GM19324 (cell line): ENCODE results near the gene EPHX1.
"Not testable (repeated sequence)": the region's sequence is repeated elsewhere in the genome, so short reads cannot be mapped to it uniquely, and the experiment has no call there.

Experiments
- ATAC-seq: cut with Tn5 transposase; IDR thresholded peaks from one replicate; pipeline ENCODE4 v1.9.1; 2021; ENCODE audit warnings: mild to moderate bottlenecking, moderate library complexity; ENCODE audit not compliant: unreplicated experiment, low FRiP score

The EPHX1 gene

GRCh38 chr1:225879521-225880221 lies 69.7 kb downstream of the EPHX1 start:
- ATAC-seq = no peak

- no peak for ATAC-seq
These were observed 70.3 kb downstream of the EPHX1 start for GRCh38 chr1:225880222-225880588.

- ATAC-seq = no peak
These were observed 70.7 kb downstream of the EPHX1 start for GRCh38 chr1:225880636-225881035.

- ATAC-seq = no peak
These were observed 71.4 kb downstream of the EPHX1 start for GRCh38 chr1:225881081-225881958.

- ATAC-seq = peak; percentile 78
These were observed 72.2 kb downstream of the EPHX1 start, which contains the start of gene TMEM63A for GRCh38 chr1:225881959-225882693. TSS of gene TMEM63A (minus strand) at chr1:225882380. CDS start at chr1:225877580, 4,800 bp downstream.

GRCh38 chr1:225882694-225883615 lies 73.0 kb downstream of the EPHX1 start:
- peak; percentile 24 for ATAC-seq

GRCh38 chr1:225883616-225884265 lies 73.8 kb downstream of the EPHX1 start:
- ATAC-seq = no peak

GRCh38 chr1:225885336-225885735 lies 75.4 kb downstream of the EPHX1 start:
- ATAC-seq = no peak

DNA sequence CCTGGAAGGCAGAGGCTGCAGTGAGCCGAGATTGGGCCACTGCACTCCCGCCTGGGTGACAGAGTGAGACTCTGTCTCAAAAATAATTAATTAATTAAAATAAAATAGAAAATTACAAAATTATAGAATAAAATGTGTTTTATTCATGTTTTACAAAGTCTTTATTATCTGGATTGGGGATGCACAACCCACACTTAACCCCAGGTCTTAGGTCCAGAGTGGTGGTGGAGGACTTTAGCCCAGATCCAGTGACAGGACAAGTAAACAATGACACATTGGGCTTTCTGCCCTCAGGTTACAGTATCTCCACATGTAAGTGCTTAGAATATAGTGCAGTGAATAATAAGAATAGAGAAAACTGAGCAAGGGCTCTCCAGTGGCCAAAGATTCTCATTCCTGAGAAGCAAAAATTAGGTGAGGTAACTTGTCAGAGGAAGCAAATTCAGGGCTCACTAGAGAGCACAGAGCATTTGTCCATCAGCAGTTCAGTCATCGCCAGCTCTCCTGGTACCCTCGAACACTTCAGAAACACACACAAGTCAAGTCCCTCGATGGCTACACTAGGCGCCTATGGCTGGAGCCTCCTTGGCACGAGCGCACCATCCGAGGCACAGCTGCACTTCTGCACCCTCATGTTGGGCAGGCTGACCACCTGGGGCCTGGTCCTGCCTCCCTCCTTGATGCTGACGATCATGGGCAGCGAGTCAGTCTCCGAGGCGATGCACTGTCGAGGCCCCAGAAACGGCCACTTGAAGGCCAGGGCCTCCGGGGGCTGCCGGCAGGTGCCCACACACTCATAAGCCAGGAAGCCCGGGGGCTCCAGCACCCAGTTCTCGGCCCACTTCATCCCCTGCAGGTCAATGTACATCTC lies 76.5 kb downstream of the EPHX1 start:
- ATAC-seq = no peak

- no peak for ATAC-seq
These were observed 77.0 kb downstream of the EPHX1 start for GRCh38 chr1:225887030-225887314.

GRCh38 chr1:225887554-225888288 lies 77.8 kb downstream of the EPHX1 start:
- ATAC-seq = not testable (repeated sequence)

DNA sequence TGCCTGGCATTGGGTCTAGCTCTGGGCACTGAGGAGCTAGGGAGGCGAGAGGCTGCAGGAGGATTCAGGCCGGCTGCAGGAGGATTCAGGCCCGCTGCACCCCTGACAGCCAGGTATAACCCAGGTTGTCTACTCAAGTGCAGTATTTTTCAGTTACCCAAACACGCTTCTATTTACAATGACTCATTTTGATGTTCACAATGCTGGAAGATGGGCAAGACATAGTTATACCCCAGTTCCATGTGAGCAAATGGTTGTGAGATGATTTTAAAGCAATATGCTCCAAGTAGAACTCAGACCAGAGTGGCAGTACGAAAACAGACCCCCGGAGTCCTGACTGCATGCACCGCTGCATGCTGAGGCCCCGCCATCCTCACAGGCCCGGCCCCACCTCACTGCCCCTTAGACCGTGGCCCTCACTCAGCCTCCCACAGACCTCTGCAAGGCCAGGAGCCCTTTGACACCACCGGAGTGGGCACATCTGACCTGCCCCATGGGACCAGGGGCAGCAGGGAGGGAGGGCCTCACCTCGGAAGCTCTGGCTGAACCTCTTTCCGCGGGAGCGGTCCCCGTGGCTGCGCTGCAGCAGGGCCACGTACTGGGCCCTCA lies 78.5 kb downstream of the EPHX1 start:
- no peak for ATAC-seq

GRCh38 chr1:225888898-225889601 lies 79.1 kb downstream of the EPHX1 start, which contains the start of gene LEFTY1:
TSS of gene LEFTY1 (minus strand) at chr1:225889146. CDS start at chr1:225889066, 80 bp downstream.
- no peak for ATAC-seq

GRCh38 chr1:225889743-225890142 lies 79.8 kb downstream of the EPHX1 start:
- no peak for ATAC-seq

- ATAC-seq = no peak
These were observed 80.7 kb downstream of the EPHX1 start for GRCh38 chr1:225890346-225891228.
